ENCODE results near the gene TMEM130. TPM values are rescaled to one million over a fixed set of nuclear protein-coding genes. Genes with fewer than 3 reads are reported as not detected.
A peak's percentile ranks its signal among the peaks of the same experiment; 100 is the strongest.

TMEM130 gene
- polyA plus RNA-seq, 2 of the 4 experiments (the other 2 are of a cell fraction) = 0.25 to 0.41 TPM

- Histone ChIP-seq H3K4me2 (no peak overlapping the region), H3K9me3 (no peaks in the 10 kb centered on the region), H3K27ac (no peak overlapping the region), H3K4me1 (no peaks in the 10 kb centered on the region), H3K4me3 (no peak overlapping the region)
- POLR2A ChIA-PET = no interaction called here
- peak; percentile 44 to 53; a peak in 3 of 6 replicates for ATAC-seq
- no peak for FAIRE-seq
- 92% methylated on average over 5 of the region's 5 CpGs for WGBS (ENCODE audit: missing lambda C conversion rate)
- no peak for TF ChIP-seq RAD21 (conservative IDR thresholded peaks at IDR 0.05 in 1 of 2, IDR thresholded peaks at IDR 0.05 in 1 of 2)
- no peak for TF ChIP-seq PHF8 (IDR thresholded peaks at IDR 0.05; ENCODE audit: borderline replicate concordance, low read depth)
- TF ChIP-seq HEYL (CRISPR knock-in tag; IDR thresholded peaks at IDR 0.05) = no peak
- TF ChIP-seq HOXA7 (CRISPR knock-in tag; IDR thresholded peaks at IDR 0.05) = no peak
- no peak for TF ChIP-seq CHD4 (IDR thresholded peaks at IDR 0.05; ENCODE audit: borderline replicate concordance)
- CTCF ChIA-PET = interaction anchor here (0.7 to 1.2 kb wide), 4 partner anchors 10 to 79 kb away, joined by 3 to 4 read pairs (median 4); no protein-coding TSS in a partner anchor
- DNase-seq (ENCODE audit: low read depth in 1 of 2, low spot score in 1 of 2) = peak in 1 of 2 experiments; percentile 17
Measured at GRCh38 chr7:98907570-98907969, 37.8 kb upstream of the TMEM130 start.

GRCh38 chr7:98903246-98903645 is 33.4 kb upstream of the TMEM130 start:
- ATAC-seq = no peak
- H3K9me3 ChIP-seq = no peaks in the 10 kb centered on the region
- H3K4me3 ChIP-seq = no peak overlapping the region
- ChIA-PET POLR2A (no interaction called here), CTCF (interaction anchor here (1.0 to 1.6 kb wide), 5 partner anchors 11 to 25 kb away, joined by 3 to 9 read pairs (median 4); partner anchors contain the start of gene TRRAP)
- H3K4me1 ChIP-seq = no peaks in the 10 kb centered on the region
- 97% methylated on average over 4 of the region's 4 CpGs for WGBS (ENCODE audit: missing lambda C conversion rate)
- DNase-seq (ENCODE audit: low read depth in 1 of 2, low spot score in 1 of 2) = no peak
- no peak overlapping the region for H3K4me2 ChIP-seq
- TF ChIP-seq CTCF (IDR thresholded peaks at IDR 0.05) (no peak), NPAS2 (CRISPR knock-in tag; IDR thresholded peaks at IDR 0.05; ENCODE audit: borderline replicate concordance) (no peak), MYC (IDR thresholded peaks at IDR 0.05; ENCODE audit: borderline replicate concordance, low read length) (no peak), NR3C1 (IDR thresholded peaks at IDR 0.05) (no peak), HEYL (CRISPR knock-in tag; IDR thresholded peaks at IDR 0.05) (no peak), KDM5A (IDR thresholded peaks at IDR 0.05) (no peak), FOSB (CRISPR knock-in tag; IDR thresholded peaks at IDR 0.05) (no peak), BCL3 (IDR thresholded peaks at IDR 0.05) (no peak), POLR2AphosphoS2 (conservative IDR thresholded peaks at IDR 0.05; ENCODE audit: low read length) (no peak), CBX8 (IDR thresholded peaks at IDR 0.05) (no peak), SREBF2 (IDR thresholded peaks at IDR 0.05) (no peak), EP300 (IDR thresholded peaks at IDR 0.05) (no peak), HOXB13 (CRISPR knock-in tag; IDR thresholded peaks at IDR 0.05; ENCODE audit: low read depth) (no peak), CHD4 (IDR thresholded peaks at IDR 0.05; ENCODE audit: borderline replicate concordance) (no peak), JUN (IDR thresholded peaks at IDR 0.05) (no peak)
- FAIRE-seq = no peak
- H3K27ac ChIP-seq = no peak overlapping the region

- POLR2A ChIA-PET = no interaction called here
- Histone ChIP-seq H3K4me2 (no peak overlapping the region), H3K4me1 (no peaks in the 10 kb centered on the region), H3K27ac (no peak overlapping the region), H3K4me3 (no peak overlapping the region), H3K9me3 (no peaks in the 10 kb centered on the region)
- ATAC-seq (no peak), FAIRE-seq (no peak), DNase-seq (ENCODE audit: low read depth in 1 of 2, low spot score in 1 of 2) (no peak)
- CTCF ChIA-PET = interaction anchor here (0.6 to 1.6 kb wide), 4 partner anchors 12 to 386 kb away, joined by 3 to 9 read pairs (median 4); partner anchors contain the start of gene TRRAP
- WGBS (ENCODE audit: missing lambda C conversion rate) = 94% methylated on average over 3 of the region's 3 CpGs
- no peak for TF ChIP-seq HMGXB4 (CRISPR knock-in tag; IDR thresholded peaks at IDR 0.05; ENCODE audit: borderline replicate concordance)
- no peak for TF ChIP-seq CTCF (IDR thresholded peaks at IDR 0.05)
- no peak for TF ChIP-seq CEBPB (IDR thresholded peaks at IDR 0.05)
Measured at GRCh38 chr7:98902523-98902922, 32.7 kb upstream of the TMEM130 start.

Measured in A549 (cell line).